ENCODE results near the gene ZNF33A.
A peak's percentile ranks its signal among the peaks of the same experiment; 100 is the strongest.
"Not testable (repeated sequence)": the region's sequence is repeated elsewhere in the genome, so short reads cannot be mapped to it uniquely, and the experiment has no call there.

Gene ZNF33A

DNA sequence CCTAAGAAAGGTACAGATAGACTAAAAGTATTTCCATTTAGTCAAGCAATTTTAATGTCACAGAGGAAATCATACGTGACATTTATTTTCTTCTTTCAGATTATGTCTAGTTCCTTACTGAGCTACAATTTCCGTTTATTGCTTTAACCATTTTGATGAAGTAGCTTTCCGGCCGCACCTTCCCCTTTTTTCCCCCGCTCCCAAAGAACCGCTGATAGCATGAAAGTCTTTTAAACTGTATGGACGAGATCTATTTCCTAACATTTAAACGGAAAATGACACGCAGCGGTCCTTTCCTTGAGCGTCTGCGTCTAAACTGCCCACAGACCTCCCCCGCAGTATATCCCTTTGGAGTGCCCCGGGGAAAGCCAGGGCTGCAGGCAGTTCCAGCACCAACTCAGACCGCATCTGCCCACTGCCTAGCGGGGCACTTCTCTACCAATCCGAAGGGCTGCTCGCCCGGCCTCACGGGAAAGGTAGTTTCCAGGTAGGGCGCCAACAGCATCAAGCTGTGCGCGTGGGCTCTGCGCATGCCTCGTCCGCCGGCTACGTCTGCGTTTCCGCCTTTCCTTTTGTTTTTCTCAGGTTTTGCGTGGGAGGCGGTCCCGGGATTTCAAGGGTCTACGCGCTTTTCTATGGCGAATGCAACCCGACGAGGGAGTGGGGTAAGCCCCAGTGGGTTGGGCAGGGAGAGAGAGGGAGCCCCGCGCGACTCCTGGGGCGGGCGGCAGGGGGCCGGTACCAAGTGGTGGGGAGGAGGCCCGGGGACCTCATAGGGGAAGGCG, at the start of gene ZNF33A:
ZNF33A (plus strand) TSS at position 557 of the 785 bp plus-strand sequence. CDS start 1,667 bp downstream, outside the sequence.
- no peaks in the 10 kb centered on the region for H3K9me3 ChIP-seq (ENCODE audit: low read length)
- H3K4me1 ChIP-seq (ENCODE audit: insufficient read depth, low read length): peaks cover 9% of the 10 kb centered on the region

DNA sequence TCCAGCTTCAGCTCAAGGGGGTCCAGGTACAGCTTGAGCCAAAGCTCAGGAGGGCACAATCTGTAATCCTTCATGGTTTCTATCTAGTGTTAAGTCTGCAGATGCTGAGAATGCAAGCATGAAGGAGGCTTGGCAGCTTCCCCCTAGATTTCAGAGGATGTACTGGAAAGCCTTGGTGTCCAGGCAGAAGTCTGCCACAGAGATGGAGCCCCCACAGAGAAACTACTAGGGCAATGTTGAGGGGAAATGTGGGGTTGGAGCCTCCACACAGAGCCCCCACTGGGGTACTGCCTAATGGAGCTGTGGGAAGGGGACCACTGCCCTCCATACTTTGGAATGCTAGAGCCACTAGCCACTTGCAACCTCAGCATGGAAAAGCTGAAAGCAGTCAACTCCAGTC, 45.5 kb upstream of the ZNF33A start:
- Histone ChIP-seq H3K27me3 (ENCODE audit: control insufficient read depth in 1 of 2, insufficient read depth in 2 of 2, low read length in 2 of 2) (no peaks in the 10 kb centered on the region), H3K4me3 (ENCODE audit: low read depth in 1 of 2, low read length in 2 of 2) (no peak overlapping the region), H3K36me3 (ENCODE audit: insufficient read depth, low read length) (peaks cover 28% of the 10 kb centered on the region), H3K27ac (ENCODE audit: low read depth, low read length) (no peak overlapping the region), H3K9ac (ENCODE audit: low read length) (no peak overlapping the region), H3K4me1 (ENCODE audit: insufficient read depth, low read length) (no peaks in the 10 kb centered on the region), H3K9me3 (ENCODE audit: low read length) (no peaks in the 10 kb centered on the region)

More for the DNA sequence above, at the start of gene ZNF33A:
- peak within 1 kb of the TSS; percentile 100 for H3K27ac ChIP-seq (ENCODE audit: low read depth, low read length)
- peak within 1 kb of the TSS; percentile 77 to 91 for H3K4me3 ChIP-seq (ENCODE audit: low read depth in 1 of 2, low read length in 2 of 2)
- H3K36me3 ChIP-seq (ENCODE audit: insufficient read depth, low read length): peaks cover 8% of the 10 kb centered on the region
- H3K27me3 ChIP-seq (ENCODE audit: control insufficient read depth in 1 of 2, insufficient read depth in 2 of 2, low read length in 2 of 2): no peaks in the 10 kb centered on the region
- H3K9ac ChIP-seq (ENCODE audit: low read length): peak within 1 kb of the TSS; percentile 78

DNA sequence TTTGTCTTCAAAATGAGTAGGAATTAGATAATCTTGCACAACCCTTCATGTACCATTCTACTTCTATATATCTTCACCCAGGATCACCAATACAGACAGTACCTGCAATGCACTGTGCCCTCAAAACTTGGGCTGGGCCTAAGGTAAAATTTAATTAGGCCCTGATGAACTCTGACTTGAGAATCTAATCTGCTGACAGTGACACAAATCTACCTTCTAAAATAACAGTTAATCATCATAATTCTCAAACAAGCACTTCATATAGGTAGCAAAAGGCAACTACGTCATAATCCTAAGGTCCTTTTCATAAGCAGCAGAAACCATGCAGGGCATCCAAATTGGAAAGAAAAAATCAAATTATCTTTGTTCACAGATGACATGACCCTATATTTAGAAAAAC, 38.1 kb upstream of the ZNF33A start:
- H3K4me1 ChIP-seq (ENCODE audit: insufficient read depth, low read length): peaks cover 9% of the 10 kb centered on the region
- no peak overlapping the region for H3K9ac ChIP-seq (ENCODE audit: low read length)
- peaks cover 18% of the 10 kb centered on the region for H3K36me3 ChIP-seq (ENCODE audit: insufficient read depth, low read length)
- no peaks in the 10 kb centered on the region for H3K9me3 ChIP-seq (ENCODE audit: low read length)
- no peak overlapping the region for H3K27ac ChIP-seq (ENCODE audit: low read depth, low read length)
- no peaks in the 10 kb centered on the region for H3K27me3 ChIP-seq (ENCODE audit: control insufficient read depth in 1 of 2, insufficient read depth in 2 of 2, low read length in 2 of 2)
- no peak overlapping the region for H3K4me3 ChIP-seq (ENCODE audit: low read depth in 1 of 2, low read length in 2 of 2)

DNA sequence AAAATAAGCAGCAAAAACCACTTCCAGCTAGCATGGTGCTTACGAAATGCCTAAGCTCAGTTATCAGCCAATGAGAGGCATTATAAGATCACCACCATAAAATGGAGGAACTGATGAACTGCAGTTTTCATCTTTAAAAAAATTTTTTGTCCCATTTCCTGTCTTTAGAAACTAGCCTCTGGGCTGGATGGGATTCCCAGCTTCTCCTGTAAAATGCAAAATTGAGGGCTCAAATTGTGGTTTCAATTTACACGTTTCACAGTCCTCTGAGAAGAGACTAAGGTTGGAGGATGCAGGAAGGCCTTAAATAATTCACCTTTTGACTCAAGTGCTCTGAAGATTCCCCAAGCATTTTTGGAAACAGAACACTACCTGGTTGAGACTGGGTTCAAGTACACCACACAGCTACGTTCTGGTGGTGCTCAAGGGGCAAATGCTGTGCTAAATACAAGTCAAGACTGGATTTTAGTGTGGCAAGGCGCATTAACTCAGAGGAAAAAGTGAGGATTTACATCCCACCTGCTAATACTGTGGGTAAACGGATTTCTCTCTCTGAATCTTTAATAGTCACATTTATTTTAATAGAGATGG, 35.0 kb upstream of the ZNF33A start:
- Histone ChIP-seq H3K27me3 (ENCODE audit: control insufficient read depth in 1 of 2, insufficient read depth in 2 of 2, low read length in 2 of 2) (no peaks in the 10 kb centered on the region), H3K4me1 (ENCODE audit: insufficient read depth, low read length) (peaks cover 9% of the 10 kb centered on the region), H3K4me3 (ENCODE audit: low read depth in 1 of 2, low read length in 2 of 2) (peak overlapping the region; percentile 60 to 76), H3K9ac (ENCODE audit: low read length) (peak overlapping the region; percentile 36), H3K36me3 (ENCODE audit: insufficient read depth, low read length) (peaks cover 2% of the 10 kb centered on the region), H3K27ac (ENCODE audit: low read depth, low read length) (peak overlapping the region; percentile 97), H3K9me3 (ENCODE audit: low read length) (no peaks in the 10 kb centered on the region)

DNA sequence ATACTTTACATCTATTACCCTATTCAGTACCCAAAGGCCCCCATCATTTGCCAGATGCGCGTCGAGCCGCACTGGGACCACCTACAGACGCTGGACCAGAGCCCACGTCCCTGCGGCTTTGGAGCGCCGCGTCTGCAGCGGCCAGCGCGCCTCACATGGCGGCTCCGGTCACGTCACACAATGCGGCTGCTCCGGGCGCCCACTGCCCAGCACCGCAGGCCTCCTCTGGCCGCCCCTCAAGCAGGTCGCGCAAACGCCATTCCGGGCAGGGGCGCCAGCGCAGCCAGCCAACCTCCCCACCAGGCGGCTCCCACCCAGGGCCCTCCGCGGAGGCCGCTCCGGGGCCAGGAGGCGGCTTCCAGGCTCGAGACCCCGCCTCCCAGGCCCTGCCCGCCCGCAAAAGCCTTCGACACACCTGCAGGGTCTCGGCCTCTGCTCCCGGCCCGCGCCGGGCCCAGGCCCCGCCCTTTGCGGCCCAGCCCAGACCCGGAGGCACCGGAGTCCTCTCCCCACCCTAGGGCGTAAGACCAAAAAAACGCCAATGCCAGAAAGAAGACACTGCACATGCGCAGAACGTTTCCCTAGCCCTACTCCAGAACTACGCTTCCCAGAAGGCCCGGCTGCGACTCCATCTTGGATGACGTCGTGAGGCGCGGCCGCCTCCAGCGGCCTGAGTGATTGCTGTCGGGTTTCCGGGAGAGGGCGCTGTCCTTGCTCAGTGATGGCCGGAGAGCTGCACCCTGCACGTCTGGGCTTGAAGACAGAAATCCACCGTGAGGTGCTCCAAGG, 34.2 kb upstream of the ZNF33A start, which contains the start of gene ZNF25:
ZNF25 (minus strand) TSS at position 557 of the 789 bp plus-strand sequence. CDS start 4,925 bp downstream, outside the sequence.
- Histone ChIP-seq H3K4me3 (ENCODE audit: low read depth in 1 of 2, low read length in 2 of 2) (peak within 1 kb of the TSS; percentile 60 to 76), H3K27ac (ENCODE audit: low read depth, low read length) (peak within 1 kb of the TSS; percentile 97), H3K9ac (ENCODE audit: low read length) (peak within 1 kb of the TSS; percentile 36), H3K9me3 (ENCODE audit: low read length) (no peaks in the 10 kb centered on the region), H3K27me3 (ENCODE audit: control insufficient read depth in 1 of 2, insufficient read depth in 2 of 2, low read length in 2 of 2) (no peaks in the 10 kb centered on the region), H3K4me1 (ENCODE audit: insufficient read depth, low read length) (peaks cover 9% of the 10 kb centered on the region), H3K36me3 (ENCODE audit: insufficient read depth, low read length) (no peaks in the 10 kb centered on the region)

DNA sequence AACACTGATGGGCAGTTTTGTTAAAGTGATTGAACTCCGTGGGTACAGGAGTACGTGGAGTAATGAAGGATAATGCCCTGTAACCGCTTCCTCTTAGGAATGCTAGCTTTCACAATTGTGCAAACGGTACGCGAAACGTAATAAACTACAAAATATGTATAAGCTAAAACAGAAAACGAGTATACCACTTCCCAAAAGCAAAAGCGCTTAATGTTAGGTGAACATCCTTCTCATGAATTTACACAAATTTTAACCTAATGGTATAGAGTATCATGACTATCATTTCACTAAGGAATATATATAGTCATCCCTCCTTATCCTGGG, 33.6 kb upstream of the ZNF33A start:
- Histone ChIP-seq H3K36me3 (ENCODE audit: insufficient read depth, low read length) (no peaks in the 10 kb centered on the region), H3K27me3 (ENCODE audit: control insufficient read depth in 1 of 2, insufficient read depth in 2 of 2, low read length in 2 of 2) (no peaks in the 10 kb centered on the region), H3K9me3 (ENCODE audit: low read length) (no peaks in the 10 kb centered on the region), H3K27ac (ENCODE audit: low read depth, low read length) (peak overlapping the region; percentile 45), H3K4me1 (ENCODE audit: insufficient read depth, low read length) (peaks cover 9% of the 10 kb centered on the region), H3K9ac (ENCODE audit: low read length) (peak overlapping the region; percentile 36), H3K4me3 (ENCODE audit: low read depth in 1 of 2, low read length in 2 of 2) (peak overlapping the region; percentile 60 to 76)

DNA sequence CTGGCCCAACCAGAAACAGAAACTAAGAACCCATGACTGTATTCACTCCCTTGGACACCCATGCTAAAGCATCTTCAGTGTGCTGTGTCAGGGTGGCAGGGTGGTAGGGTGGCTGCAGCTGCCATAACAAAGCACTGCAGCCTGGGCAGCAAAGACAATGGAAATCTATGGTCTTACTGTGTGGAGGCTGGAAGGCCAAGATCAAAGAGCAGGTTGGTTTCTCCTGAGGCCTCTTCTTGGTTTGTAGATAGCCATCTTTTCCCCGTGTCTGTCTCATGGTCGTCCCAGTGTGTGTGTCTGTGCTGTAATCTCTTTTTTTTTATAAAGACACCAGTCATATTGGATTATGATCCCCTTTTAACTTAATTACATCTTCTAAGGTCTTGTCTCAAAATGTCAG, 18.8 kb upstream of the ZNF33A start:
- no peak overlapping the region for H3K4me3 ChIP-seq (ENCODE audit: low read depth in 1 of 2, low read length in 2 of 2)
- no peak overlapping the region for H3K27ac ChIP-seq (ENCODE audit: low read depth, low read length)
- no peaks in the 10 kb centered on the region for H3K27me3 ChIP-seq (ENCODE audit: control insufficient read depth in 1 of 2, insufficient read depth in 2 of 2, low read length in 2 of 2)
- H3K9ac ChIP-seq (ENCODE audit: low read length): no peak overlapping the region
- no peaks in the 10 kb centered on the region for H3K9me3 ChIP-seq (ENCODE audit: low read length)
- H3K4me1 ChIP-seq (ENCODE audit: insufficient read depth, low read length): no peaks in the 10 kb centered on the region
- no peaks in the 10 kb centered on the region for H3K36me3 ChIP-seq (ENCODE audit: insufficient read depth, low read length)

DNA sequence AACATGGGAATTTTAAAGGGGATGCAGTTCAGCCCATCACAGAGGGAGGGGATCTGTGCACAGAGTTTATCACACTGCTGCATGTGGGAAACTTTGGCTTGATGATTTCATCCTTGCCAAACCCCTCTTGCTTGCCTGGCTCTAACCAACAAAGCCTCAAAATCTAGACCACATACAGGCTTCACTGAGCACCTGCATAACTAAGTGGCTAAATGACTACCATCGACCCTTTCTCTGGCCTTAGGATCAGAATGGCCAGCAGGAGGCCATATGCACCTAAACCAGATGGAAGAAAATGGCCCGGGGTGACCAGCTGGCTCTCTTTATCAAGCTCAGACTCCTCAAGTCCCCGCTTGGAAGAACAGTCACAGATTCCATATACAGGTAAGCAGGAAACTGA, 18.4 kb upstream of the ZNF33A start:
- Histone ChIP-seq H3K9ac (ENCODE audit: low read length) (no peak overlapping the region), H3K36me3 (ENCODE audit: insufficient read depth, low read length) (no peaks in the 10 kb centered on the region), H3K9me3 (ENCODE audit: low read length) (no peaks in the 10 kb centered on the region), H3K4me1 (ENCODE audit: insufficient read depth, low read length) (no peaks in the 10 kb centered on the region), H3K27me3 (ENCODE audit: control insufficient read depth in 1 of 2, insufficient read depth in 2 of 2, low read length in 2 of 2) (no peaks in the 10 kb centered on the region), H3K27ac (ENCODE audit: low read depth, low read length) (no peak overlapping the region), H3K4me3 (ENCODE audit: low read depth in 1 of 2, low read length in 2 of 2) (no peak overlapping the region)

DNA sequence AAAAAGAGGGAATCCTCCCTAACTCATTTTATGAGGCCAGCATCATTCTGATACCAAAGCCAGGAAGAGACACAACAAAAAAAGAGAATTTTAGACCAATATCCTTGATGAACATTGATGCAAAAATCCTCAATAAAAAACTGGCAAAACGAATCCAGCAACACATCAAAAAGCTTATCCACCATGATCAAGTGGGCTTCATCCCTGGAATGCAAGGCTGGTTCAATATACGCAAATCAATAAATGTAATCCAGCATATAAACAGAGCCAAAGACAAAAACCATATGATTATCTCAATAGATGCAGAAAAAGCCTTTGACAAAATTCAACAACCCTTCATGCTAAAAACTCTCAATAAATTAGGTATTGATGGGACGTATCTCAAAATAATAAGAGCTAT, 11.6 kb upstream of the ZNF33A start:
- H3K4me3 ChIP-seq (ENCODE audit: low read depth in 1 of 2, low read length in 2 of 2); H3K27me3 ChIP-seq (ENCODE audit: control insufficient read depth in 1 of 2, insufficient read depth in 2 of 2, low read length in 2 of 2); H3K4me1 ChIP-seq (ENCODE audit: insufficient read depth, low read length); H3K9ac ChIP-seq (ENCODE audit: low read length); H3K36me3 ChIP-seq (ENCODE audit: insufficient read depth, low read length); H3K9me3 ChIP-seq (ENCODE audit: low read length); H3K27ac ChIP-seq (ENCODE audit: low read depth, low read length): not testable (repeated sequence)

DNA sequence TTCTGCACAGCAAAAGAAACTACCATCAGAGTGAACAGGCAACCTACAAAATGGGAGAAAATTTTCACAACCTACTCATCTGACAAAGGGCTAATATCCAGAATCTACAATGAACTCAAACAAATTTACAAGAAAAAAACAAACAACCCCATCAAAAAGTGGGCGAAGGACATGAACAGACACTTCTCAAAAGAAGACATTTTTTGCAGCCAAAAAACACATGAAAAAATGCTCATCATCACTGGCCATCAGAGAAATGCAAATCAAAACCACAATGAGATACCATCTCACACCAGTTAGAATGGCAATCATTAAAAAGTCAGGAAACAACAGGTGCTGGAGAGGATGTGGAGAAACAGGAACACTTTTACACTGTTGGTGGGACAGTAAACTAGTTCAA, 10.0 kb upstream of the ZNF33A start:
- H3K27me3 ChIP-seq (ENCODE audit: control insufficient read depth in 1 of 2, insufficient read depth in 2 of 2, low read length in 2 of 2): not testable (repeated sequence)

DNA sequence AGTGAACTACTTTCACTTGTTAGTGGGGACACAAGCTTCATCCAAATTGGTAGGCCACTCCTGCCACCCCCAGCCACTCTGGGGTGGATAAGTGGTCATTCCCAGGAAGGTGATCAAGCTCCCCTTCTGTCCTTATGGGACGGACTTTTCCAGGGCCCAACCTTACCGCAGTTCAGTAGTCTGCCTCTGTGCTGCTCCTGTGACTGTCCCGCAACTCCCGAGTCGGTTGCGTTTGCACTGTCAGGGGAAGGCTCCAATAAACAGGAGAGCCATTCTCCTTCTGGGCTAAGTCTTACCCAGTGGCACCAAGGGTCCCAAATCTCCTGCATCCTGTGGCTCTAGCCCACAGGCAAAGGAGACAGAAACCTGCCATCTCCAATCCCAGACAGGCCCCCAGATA, 7.4 kb upstream of the ZNF33A start:
- H3K36me3 ChIP-seq (ENCODE audit: insufficient read depth, low read length): no peaks in the 10 kb centered on the region
- no peaks in the 10 kb centered on the region for H3K4me1 ChIP-seq (ENCODE audit: insufficient read depth, low read length)
- H3K9ac ChIP-seq (ENCODE audit: low read length): no peak overlapping the region
- H3K9me3 ChIP-seq (ENCODE audit: low read length): no peaks in the 10 kb centered on the region
- H3K27ac ChIP-seq (ENCODE audit: low read depth, low read length): no peak overlapping the region
- no peak overlapping the region for H3K4me3 ChIP-seq (ENCODE audit: low read depth in 1 of 2, low read length in 2 of 2)
- H3K27me3 ChIP-seq (ENCODE audit: control insufficient read depth in 1 of 2, insufficient read depth in 2 of 2, low read length in 2 of 2): no peaks in the 10 kb centered on the region

More for the DNA sequence above, 10.0 kb upstream of the ZNF33A start:
- not testable (repeated sequence) for H3K9ac ChIP-seq (ENCODE audit: low read length); H3K4me3 ChIP-seq (ENCODE audit: low read depth in 1 of 2, low read length in 2 of 2); H3K27ac ChIP-seq (ENCODE audit: low read depth, low read length); H3K36me3 ChIP-seq (ENCODE audit: insufficient read depth, low read length); H3K9me3 ChIP-seq (ENCODE audit: low read length); H3K4me1 ChIP-seq (ENCODE audit: insufficient read depth, low read length)
